Measurements from ENCODE around the gene CTSZ.

DNA sequence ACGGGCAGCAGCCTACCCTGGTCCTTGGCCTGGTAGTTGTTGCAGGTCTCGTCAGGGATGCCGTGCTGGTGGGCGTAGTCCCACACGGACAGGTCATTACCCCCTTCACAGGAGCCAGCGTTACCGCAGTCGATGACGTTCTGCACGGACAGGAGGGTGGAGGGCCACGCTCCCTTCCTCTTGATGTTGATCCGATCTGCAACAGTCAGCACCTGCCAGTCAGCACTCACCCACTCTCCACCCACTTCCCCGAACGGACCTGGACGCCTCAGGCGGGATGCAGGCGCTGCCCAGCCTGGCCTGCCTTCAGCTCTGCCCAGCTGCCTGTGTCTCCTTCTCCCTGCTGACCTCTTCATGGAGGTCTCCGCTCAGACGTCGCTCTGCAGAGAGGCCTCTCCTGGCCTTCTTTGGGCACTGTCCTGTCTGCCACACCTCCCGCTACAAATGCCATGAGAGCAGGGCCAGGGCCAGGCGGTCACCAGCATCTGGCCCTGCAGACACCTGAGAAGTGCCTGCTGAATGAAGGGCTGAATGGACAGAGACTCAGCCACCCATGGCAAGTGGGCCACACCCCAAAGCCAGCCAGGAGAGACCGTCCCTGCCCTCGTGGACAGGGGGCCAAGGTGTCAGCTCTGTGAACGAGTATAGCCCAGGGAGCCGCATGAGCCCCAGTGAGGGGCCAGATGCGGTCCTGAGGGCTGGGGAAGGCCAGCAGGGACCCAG, 5.4 kb downstream of the CTSZ start:
- TF ChIP-seq CTCF (IDR thresholded peaks at IDR 0.05) (no peak), POLR2A (IDR thresholded peaks at IDR 0.05) (no peak)
